HEK293T (cell line): ENCODE results near the gene CASZ1.

Experiments
- ARNT ChIP-seq: fragments of 450-650 bp; IDR thresholded peaks from 2 replicates; pipeline ENCODE4 v1.6.1; 2017; ENCODE audit warnings: mild to moderate bottlenecking
- BHLHE40 ChIP-seq: fragments of 450-650 bp; IDR thresholded peaks from 2 replicates; pipeline ENCODE4 v1.6.1; 2016; ENCODE audit warnings: mild to moderate bottlenecking, moderate library complexity, borderline replicate concordance
- FOXA1 ChIP-seq: fragments of 450-650 bp; IDR thresholded peaks from 2 replicates; pipeline ENCODE4 v1.6.1; 2016; ENCODE audit warnings: mild to moderate bottlenecking
- SP1 ChIP-seq: fragments of 450-650 bp; IDR thresholded peaks from 2 replicates; pipeline ENCODE4 v1.6.1; 2017
- SUZ12 ChIP-seq: fragments of 450-650 bp; IDR thresholded peaks from 2 replicates; pipeline ENCODE4 v1.6.1; 2016; ENCODE audit warnings: mild to moderate bottlenecking
- TARDBP ChIP-seq: fragments of 450-650 bp; IDR thresholded peaks from 2 replicates; pipeline ENCODE4 v1.6.1; 2016
- ZNF384 ChIP-seq: fragments of 450-650 bp; IDR thresholded peaks from 2 replicates; pipeline ENCODE4 v1.6.1; 2016
- TF ChIP-seq, protein P1 (sequence below): fragments of 450-650 bp; IDR thresholded peaks from 2 replicates; pipeline ENCODE4 v1.6.1; 2016

DNA sequence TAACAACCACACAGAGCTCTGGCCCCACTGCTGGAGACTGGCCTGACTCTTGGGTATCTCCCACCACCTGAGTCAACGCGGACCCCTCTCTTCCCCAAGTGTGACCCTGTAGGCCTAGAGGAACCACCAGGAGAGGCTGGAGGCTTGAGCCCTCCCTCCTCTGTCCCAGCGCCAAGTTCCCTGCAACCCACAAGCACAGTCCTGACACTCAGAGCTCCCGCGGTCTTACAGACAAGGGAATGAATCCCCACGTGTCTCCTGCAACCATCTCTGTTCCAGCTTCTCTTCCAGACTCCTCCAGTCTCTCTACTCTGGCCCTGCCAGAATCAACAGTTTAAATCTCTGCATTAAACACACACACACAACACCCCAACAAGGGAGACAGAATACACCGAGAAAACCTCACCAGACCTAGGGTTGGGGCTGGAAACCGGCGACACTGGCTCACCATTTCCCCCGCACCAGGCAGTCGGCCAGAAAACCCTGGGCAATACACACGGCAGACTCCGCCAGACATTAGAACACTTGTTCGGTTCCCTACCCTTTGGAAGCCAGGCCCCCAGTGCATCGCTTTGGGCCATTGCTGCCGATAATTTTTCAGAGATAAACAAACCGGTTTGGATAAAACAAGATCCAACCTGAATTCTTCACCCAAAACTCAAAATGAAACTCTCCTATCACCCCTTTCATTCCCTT lies 21.7 kb downstream of the CASZ1 start:
- no peak for TF ChIP-seq BHLHE40
- TF ChIP-seq SUZ12 = no peak
- TF ChIP-seq, protein P1, sequence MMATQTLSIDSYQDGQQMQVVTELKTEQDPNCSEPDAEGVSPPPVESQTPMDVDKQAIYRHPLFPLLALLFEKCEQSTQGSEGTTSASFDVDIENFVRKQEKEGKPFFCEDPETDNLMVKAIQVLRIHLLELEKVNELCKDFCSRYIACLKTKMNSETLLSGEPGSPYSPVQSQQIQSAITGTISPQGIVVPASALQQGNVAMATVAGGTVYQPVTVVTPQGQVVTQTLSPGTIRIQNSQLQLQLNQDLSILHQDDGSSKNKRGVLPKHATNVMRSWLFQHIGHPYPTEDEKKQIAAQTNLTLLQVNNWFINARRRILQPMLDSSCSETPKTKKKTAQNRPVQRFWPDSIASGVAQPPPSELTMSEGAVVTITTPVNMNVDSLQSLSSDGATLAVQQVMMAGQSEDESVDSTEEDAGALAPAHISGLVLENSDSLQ = no peak
- no peak for TF ChIP-seq SP1
- no peak for TF ChIP-seq TARDBP
- TF ChIP-seq FOXA1 = no peak
- TF ChIP-seq ZNF384 = no peak
- no peak for TF ChIP-seq ARNT
